HL-60 (cell line): ENCODE results near the gene GIPC3.

ENCODE experiments used
- GABPA ChIP-seq: IDR thresholded peaks from 2 replicates; pipeline ENCODE4 v1.6.1; 2012; ENCODE audit warnings: low read depth
- POLR2AphosphoS5 ChIP-seq: IDR thresholded peaks from 2 replicates; pipeline ENCODE4 v1.6.1; 2012; ENCODE audit warnings: low read depth
- SPI1 ChIP-seq: IDR thresholded peaks from 2 replicates; pipeline ENCODE4 v1.6.1; 2012; ENCODE audit warnings: low read depth, mild to moderate bottlenecking, borderline replicate concordance
- TF ChIP-seq, protein P1 (sequence below): IDR thresholded peaks from one replicate; pipeline ENCODE4 v1.5.1; 2011; ENCODE audit warnings: low read length, control low read depth, inconsistent platforms; ENCODE audit not compliant: insufficient read depth
- TF ChIP-seq, protein P2 (sequence below): IDR thresholded peaks from 2 replicates; pipeline ENCODE4 v1.6.1; 2012; ENCODE audit warnings: low read depth; ENCODE audit not compliant: insufficient replicate concordance

DNA sequence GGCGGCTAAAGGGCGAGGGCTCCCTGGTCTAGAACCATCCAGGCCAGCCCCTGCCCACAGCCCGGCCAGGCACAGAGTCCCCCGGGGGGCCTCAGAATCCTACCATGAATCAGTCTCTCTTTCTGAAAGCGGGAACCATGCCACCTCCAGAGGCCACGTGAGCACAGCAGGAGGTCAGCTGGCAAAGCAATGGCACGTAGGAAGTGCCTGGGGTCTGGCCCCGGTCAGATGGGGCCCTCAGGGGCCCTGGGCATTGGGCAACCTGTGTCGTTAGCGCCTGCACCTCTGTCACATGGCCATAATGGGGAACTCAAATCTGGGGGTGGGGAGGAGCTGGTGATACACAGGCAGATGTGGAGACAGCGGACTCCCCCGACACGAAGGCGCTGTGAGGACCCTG is 36.7 kb upstream of the GIPC3 start:
- TF ChIP-seq, protein P1, sequence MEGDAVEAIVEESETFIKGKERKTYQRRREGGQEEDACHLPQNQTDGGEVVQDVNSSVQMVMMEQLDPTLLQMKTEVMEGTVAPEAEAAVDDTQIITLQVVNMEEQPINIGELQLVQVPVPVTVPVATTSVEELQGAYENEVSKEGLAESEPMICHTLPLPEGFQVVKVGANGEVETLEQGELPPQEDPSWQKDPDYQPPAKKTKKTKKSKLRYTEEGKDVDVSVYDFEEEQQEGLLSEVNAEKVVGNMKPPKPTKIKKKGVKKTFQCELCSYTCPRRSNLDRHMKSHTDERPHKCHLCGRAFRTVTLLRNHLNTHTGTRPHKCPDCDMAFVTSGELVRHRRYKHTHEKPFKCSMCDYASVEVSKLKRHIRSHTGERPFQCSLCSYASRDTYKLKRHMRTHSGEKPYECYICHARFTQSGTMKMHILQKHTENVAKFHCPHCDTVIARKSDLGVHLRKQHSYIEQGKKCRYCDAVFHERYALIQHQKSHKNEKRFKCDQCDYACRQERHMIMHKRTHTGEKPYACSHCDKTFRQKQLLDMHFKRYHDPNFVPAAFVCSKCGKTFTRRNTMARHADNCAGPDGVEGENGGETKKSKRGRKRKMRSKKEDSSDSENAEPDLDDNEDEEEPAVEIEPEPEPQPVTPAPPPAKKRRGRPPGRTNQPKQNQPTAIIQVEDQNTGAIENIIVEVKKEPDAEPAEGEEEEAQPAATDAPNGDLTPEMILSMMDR = no peak
- TF ChIP-seq, protein P2, sequence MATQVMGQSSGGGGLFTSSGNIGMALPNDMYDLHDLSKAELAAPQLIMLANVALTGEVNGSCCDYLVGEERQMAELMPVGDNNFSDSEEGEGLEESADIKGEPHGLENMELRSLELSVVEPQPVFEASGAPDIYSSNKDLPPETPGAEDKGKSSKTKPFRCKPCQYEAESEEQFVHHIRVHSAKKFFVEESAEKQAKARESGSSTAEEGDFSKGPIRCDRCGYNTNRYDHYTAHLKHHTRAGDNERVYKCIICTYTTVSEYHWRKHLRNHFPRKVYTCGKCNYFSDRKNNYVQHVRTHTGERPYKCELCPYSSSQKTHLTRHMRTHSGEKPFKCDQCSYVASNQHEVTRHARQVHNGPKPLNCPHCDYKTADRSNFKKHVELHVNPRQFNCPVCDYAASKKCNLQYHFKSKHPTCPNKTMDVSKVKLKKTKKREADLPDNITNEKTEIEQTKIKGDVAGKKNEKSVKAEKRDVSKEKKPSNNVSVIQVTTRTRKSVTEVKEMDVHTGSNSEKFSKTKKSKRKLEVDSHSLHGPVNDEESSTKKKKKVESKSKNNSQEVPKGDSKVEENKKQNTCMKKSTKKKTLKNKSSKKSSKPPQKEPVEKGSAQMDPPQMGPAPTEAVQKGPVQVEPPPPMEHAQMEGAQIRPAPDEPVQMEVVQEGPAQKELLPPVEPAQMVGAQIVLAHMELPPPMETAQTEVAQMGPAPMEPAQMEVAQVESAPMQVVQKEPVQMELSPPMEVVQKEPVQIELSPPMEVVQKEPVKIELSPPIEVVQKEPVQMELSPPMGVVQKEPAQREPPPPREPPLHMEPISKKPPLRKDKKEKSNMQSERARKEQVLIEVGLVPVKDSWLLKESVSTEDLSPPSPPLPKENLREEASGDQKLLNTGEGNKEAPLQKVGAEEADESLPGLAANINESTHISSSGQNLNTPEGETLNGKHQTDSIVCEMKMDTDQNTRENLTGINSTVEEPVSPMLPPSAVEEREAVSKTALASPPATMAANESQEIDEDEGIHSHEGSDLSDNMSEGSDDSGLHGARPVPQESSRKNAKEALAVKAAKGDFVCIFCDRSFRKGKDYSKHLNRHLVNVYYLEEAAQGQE = peak; percentile 33
- TF ChIP-seq GABPA = 0 out of 2 replicates have a peak, but pooled peaks have one; percentile 18
- peak; percentile 82 for TF ChIP-seq POLR2AphosphoS5
- TF ChIP-seq SPI1 = peak; percentile 90
